ENCODE results near the gene WDR55. TPM values are rescaled to one million over a fixed set of nuclear protein-coding genes. Genes with fewer than 3 reads are reported as not detected.
A peak's percentile ranks its signal among the peaks of the same experiment; 100 is the strongest.

WDR55 gene
- polyA plus RNA-seq, 1 donor (not counting 4 experiments of a cell fraction or from before 2014, with no cell fraction given), result 21.6 TPM

- Histone ChIP-seq H3K36me3 (ENCODE audit: control insufficient read depth in 2 of 2, extremely low read depth in 1 of 2, insufficient read depth in 2 of 2, low read length in 2 of 2) (peaks cover 3 to 17% of the 10 kb centered on the region in 2 experiments), H3K27me3 (ENCODE audit: control insufficient read depth, extremely low read depth, insufficient read depth, low read length) (no peaks in the 10 kb centered on the region), H3K27ac (ENCODE audit: control insufficient read depth, insufficient read depth, low read length) (peak overlapping the region; percentile 64), H3K79me2 (ENCODE audit: control insufficient read depth, insufficient read depth, low read length) (no peaks in the 10 kb centered on the region), H3K9ac (ENCODE audit: control insufficient read depth, extremely low read depth, insufficient read depth, low read length) (peak overlapping the region; percentile 63), H3K9me1 (ENCODE audit: control insufficient read depth, extremely low read depth, insufficient read depth, low read length) (no peaks in the 10 kb centered on the region), H3K4me3 (ENCODE audit: control insufficient read depth in 2 of 3, extremely low read depth in 1 of 3, insufficient read depth in 2 of 3, low read depth in 1 of 3, low read length in 3 of 3) (peak overlapping the region; percentile 50 to 81 (median 79)), H3K9me3 (ENCODE audit: control insufficient read depth, low read depth, low read length) (no peaks in the 10 kb centered on the region), H3K4me1 (ENCODE audit: control insufficient read depth, extremely low read depth, insufficient read depth, low read length) (peaks cover 4% of the 10 kb centered on the region), H4K20me1 (ENCODE audit: control insufficient read depth, extremely low read depth, insufficient read depth, low read length) (no peaks in the 10 kb centered on the region), H3K4me2 (ENCODE audit: control insufficient read depth, extremely low read depth, insufficient read depth, low read depth, low read length) (peak overlapping the region; percentile 83), H2AFZ (ENCODE audit: control insufficient read depth, low read length) (peak overlapping the region; percentile 71)
- FAIRE-seq (peak; percentile 79), DNase-seq (ENCODE audit: low read depth, low spot score) (peak; percentile 93)
- TF ChIP-seq, protein P1, sequence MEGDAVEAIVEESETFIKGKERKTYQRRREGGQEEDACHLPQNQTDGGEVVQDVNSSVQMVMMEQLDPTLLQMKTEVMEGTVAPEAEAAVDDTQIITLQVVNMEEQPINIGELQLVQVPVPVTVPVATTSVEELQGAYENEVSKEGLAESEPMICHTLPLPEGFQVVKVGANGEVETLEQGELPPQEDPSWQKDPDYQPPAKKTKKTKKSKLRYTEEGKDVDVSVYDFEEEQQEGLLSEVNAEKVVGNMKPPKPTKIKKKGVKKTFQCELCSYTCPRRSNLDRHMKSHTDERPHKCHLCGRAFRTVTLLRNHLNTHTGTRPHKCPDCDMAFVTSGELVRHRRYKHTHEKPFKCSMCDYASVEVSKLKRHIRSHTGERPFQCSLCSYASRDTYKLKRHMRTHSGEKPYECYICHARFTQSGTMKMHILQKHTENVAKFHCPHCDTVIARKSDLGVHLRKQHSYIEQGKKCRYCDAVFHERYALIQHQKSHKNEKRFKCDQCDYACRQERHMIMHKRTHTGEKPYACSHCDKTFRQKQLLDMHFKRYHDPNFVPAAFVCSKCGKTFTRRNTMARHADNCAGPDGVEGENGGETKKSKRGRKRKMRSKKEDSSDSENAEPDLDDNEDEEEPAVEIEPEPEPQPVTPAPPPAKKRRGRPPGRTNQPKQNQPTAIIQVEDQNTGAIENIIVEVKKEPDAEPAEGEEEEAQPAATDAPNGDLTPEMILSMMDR (optimal IDR thresholded peaks at IDR 0.05 in 1 of 3, IDR thresholded peaks at IDR 0.05 in 1 of 3, conservative IDR thresholded peaks at IDR 0.05 in 1 of 3; ENCODE audit: extremely low read depth in 1 of 3, insufficient read depth in 2 of 3, low read length in 3 of 3), result no peak
- TF ChIP-seq EZH2 (IDR thresholded peaks at IDR 0.05; ENCODE audit: low read length), result no peak
- dilution Hi-C loops (cut with MboI; ENCODE audit: extremely low pct_ligation_motif_present, low sequenced_read_pairs), result no loop called here
Observed at GRCh38 chr5:140710899-140711552, 46.3 kb downstream of the WDR55 start.

DNA sequence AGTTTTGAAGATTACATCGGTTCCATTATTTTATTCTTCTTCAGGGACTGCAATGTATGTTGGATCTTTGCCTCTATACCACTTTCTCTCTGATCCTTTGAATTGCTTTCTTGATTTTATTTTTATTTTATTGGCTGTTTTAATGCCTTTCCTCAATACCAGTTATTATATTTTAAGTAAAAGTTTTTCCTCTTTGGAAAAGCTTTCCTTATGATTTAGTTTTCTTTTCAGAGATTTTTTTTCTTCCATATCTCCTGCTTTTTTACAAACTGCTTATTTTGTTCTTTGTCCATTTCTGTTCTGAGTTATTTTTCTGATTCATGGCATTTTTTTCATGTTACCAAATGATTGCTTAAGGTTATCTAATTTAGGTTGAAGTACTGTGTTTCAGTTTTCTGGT, 47.1 kb downstream of the WDR55 start:
- no peak for FAIRE-seq
- Histone ChIP-seq H3K4me2 (ENCODE audit: control insufficient read depth, extremely low read depth, insufficient read depth, low read depth, low read length) (peak overlapping the region; percentile 58), H3K27ac (ENCODE audit: control insufficient read depth, insufficient read depth, low read length) (no peak overlapping the region), H2AFZ (ENCODE audit: control insufficient read depth, low read length) (no peak overlapping the region), H3K9ac (ENCODE audit: control insufficient read depth, extremely low read depth, insufficient read depth, low read length) (no peak overlapping the region), H3K9me3 (ENCODE audit: control insufficient read depth, low read depth, low read length) (no peaks in the 10 kb centered on the region), H3K4me3 (ENCODE audit: control insufficient read depth in 2 of 3, extremely low read depth in 1 of 3, insufficient read depth in 2 of 3, low read depth in 1 of 3, low read length in 3 of 3) (no peak overlapping the region), H4K20me1 (ENCODE audit: control insufficient read depth, extremely low read depth, insufficient read depth, low read length) (no peaks in the 10 kb centered on the region), H3K79me2 (ENCODE audit: control insufficient read depth, insufficient read depth, low read length) (no peaks in the 10 kb centered on the region), H3K36me3 (ENCODE audit: control insufficient read depth in 2 of 2, extremely low read depth in 1 of 2, insufficient read depth in 2 of 2, low read length in 2 of 2) (peaks cover 3 to 11% of the 10 kb centered on the region in 2 experiments), H3K4me1 (ENCODE audit: control insufficient read depth, extremely low read depth, insufficient read depth, low read length) (peaks cover 4% of the 10 kb centered on the region), H3K9me1 (ENCODE audit: control insufficient read depth, extremely low read depth, insufficient read depth, low read length) (no peaks in the 10 kb centered on the region), H3K27me3 (ENCODE audit: control insufficient read depth, extremely low read depth, insufficient read depth, low read length) (no peaks in the 10 kb centered on the region)
- TF ChIP-seq EZH2 (IDR thresholded peaks at IDR 0.05; ENCODE audit: low read length), result no peak
- TF ChIP-seq, protein P1 (optimal IDR thresholded peaks at IDR 0.05 in 1 of 3, IDR thresholded peaks at IDR 0.05 in 1 of 3, conservative IDR thresholded peaks at IDR 0.05 in 1 of 3; ENCODE audit: extremely low read depth in 1 of 3, insufficient read depth in 2 of 3, low read length in 3 of 3), result no peak
- dilution Hi-C loops (cut with MboI; ENCODE audit: extremely low pct_ligation_motif_present, low sequenced_read_pairs), result no loop called here
- DNase-seq (ENCODE audit: low read depth, low spot score), result no peak
